NB4 (cell line): ENCODE results near the gene CDH4.

ENCODE experiments used
- DNase-seq: peaks from one replicate; pipeline ENCODE4 v3.0.0; 2010; ENCODE audit warnings: low read depth
- H3K4me3 ChIP-seq: one replicate; pipeline ENCODE4 v1.5.1; 2011; ENCODE audit warnings: mild to moderate bottlenecking, low read depth, low read length, moderate library complexity
- MAX ChIP-seq: IDR thresholded peaks from 2 replicates; pipeline ENCODE4 v1.6.1; 2011; ENCODE audit warnings: low read depth, low read length
- MYC ChIP-seq: IDR thresholded peaks from 2 replicates; pipeline ENCODE4 v1.6.1; 2011; ENCODE audit warnings: low read depth, low read length
- POLR2A ChIP-seq: IDR thresholded peaks from 2 replicates; pipeline ENCODE4 v1.6.1; 2011; ENCODE audit warnings: mild to moderate bottlenecking; ENCODE audit not compliant: insufficient read length; ENCODE audit errors: extremely low read depth
- TF ChIP-seq, protein P1 (sequence below): IDR thresholded peaks from one replicate; pipeline ENCODE4 v1.5.1; 2012; ENCODE audit warnings: low read depth, low read length

CDH4 gene

GRCh38 chr20:61757678-61758563, 505.9 kb downstream of the CDH4 start:
- TF ChIP-seq, protein P1, sequence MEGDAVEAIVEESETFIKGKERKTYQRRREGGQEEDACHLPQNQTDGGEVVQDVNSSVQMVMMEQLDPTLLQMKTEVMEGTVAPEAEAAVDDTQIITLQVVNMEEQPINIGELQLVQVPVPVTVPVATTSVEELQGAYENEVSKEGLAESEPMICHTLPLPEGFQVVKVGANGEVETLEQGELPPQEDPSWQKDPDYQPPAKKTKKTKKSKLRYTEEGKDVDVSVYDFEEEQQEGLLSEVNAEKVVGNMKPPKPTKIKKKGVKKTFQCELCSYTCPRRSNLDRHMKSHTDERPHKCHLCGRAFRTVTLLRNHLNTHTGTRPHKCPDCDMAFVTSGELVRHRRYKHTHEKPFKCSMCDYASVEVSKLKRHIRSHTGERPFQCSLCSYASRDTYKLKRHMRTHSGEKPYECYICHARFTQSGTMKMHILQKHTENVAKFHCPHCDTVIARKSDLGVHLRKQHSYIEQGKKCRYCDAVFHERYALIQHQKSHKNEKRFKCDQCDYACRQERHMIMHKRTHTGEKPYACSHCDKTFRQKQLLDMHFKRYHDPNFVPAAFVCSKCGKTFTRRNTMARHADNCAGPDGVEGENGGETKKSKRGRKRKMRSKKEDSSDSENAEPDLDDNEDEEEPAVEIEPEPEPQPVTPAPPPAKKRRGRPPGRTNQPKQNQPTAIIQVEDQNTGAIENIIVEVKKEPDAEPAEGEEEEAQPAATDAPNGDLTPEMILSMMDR: no peak
- TF ChIP-seq MAX (no peak), POLR2A (no peak), MYC (no peak)
- no peak for DNase-seq
- no peak overlapping the region for H3K4me3 ChIP-seq

- DNase-seq: no peak
- no peak for TF ChIP-seq POLR2A
- H3K4me3 ChIP-seq: no peak overlapping the region
Observed at GRCh38 chr20:61758564-61759200, 506.6 kb downstream of the CDH4 start.

DNA sequence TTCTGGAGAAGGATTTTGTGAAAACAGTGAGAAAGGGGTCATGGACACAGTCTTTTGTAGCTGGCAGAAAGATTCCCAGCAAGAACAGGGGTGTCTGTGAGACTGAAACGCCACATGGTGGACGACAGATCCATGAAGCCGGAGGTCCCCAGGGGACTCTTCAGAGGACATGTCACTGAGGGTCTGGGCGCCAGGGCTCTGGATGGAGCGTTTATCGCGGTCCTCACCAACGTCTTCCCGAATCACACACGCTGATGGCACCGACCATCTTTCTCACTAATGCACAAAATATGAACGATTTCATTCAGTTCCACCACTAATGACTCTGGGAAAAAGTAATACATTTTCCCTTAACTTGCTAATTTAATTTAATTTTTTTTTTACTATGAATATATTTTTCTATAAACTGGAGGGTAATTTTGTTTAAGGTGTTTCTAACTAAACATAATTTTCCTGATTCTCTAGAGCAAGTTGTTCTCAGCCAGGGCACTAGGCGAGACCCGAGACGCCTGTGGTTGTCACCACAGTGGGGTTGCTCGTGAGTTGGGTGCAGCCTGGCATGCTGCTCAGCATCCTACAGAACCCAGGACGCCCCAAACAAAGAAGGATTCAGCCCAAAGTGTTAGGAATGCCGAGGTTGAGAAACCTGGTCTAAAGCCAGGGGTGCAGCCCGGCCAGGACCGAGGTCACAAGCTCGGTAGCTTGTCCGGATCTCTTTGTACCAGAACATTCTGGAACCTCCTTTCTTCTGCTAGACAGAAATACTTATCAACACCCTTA, 507.4 kb downstream of the CDH4 start:
- no peak overlapping the region for H3K4me3 ChIP-seq
- DNase-seq: no peak
- TF ChIP-seq, protein P1: no peak
- TF ChIP-seq POLR2A (no peak), MAX (no peak), MYC (no peak)

DNA sequence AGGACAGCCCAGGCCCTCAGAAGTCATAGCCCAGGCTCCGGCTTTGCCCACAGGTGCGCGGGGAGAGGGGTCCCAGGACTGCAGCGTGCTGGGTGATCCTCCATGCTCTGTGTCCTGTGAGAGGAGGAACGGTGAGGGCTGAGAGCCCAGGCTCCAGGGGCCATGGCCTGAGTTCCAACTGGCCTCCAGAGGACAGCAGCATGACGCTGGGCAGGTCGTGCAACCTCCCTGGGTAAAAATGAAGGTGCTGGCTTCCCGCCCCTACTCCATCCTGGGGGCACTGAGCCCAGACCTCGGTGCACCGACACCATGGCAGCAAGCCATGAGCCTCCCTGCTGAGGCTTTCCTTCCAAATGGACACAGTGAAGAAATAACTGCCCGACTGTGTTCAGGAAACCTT, 508.3 kb downstream of the CDH4 start:
- TF ChIP-seq, protein P1: no peak
- TF ChIP-seq MYC (no peak), MAX (no peak), POLR2A (no peak)
- H3K4me3 ChIP-seq: no peak overlapping the region
- no peak for DNase-seq

DNA sequence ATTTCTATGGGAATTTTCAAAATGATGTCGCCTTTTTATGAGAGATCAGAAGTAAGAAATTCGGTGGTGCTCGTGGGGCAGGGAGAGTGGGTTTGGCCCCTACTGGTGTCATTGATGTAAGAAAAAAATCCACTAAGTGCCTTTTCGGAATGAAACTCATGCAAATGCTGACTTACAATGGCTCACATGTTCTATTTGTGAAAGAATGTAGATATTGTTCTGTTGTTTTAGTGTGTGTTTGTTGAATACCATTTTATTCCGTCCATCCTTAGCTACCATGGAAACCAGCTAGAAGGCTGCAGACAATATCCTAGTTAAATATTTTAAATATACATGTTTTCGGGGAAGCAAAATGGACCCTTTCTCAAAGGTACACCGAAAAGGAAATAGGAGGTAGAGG, 508.7 kb downstream of the CDH4 start:
- DNase-seq: no peak
- no peak overlapping the region for H3K4me3 ChIP-seq
- no peak for TF ChIP-seq MAX
- TF ChIP-seq, protein P1: no peak
- no peak for TF ChIP-seq MYC
- TF ChIP-seq POLR2A: no peak

DNA sequence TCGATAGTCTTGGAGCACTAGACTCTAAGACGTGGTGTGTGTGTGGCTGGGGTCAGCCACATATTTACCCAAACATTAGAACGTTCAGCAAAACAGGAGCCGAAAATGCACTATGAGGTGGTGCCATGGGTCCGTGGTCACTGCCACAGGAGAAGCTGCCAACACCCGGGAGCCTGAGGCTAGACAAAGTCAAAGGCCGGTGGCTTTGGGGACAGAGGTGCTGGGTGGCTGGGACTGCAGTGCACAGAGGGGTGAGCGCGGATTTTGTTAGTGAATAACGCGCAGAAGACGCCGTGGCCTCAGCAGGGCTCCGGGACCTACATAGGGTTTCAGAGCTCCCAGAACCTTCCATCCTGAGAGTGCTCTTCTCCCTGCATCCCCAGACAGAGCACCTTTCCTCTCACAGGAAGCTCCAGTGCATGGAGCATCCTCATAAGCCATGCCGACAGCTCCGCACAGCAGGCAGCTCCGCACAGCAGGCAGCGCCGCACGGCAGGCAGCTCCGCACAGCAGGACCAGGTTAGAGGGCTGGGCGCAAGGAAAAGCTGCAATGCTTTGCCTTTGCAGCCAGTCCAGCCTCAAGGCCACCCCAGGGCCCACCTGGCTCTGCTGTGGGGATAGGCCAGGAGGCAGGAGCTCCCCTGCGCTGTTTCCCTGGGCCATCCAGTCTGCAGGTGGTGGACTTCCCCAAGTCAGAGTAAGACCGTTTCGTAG, 509.5 kb downstream of the CDH4 start:
- DNase-seq: no peak
- TF ChIP-seq, protein P1: no peak
- TF ChIP-seq MAX (no peak), POLR2A (no peak), MYC (no peak)
- no peak overlapping the region for H3K4me3 ChIP-seq
